ENCODE results near the gene UQCR11. TPM values are rescaled to one million over a fixed set of nuclear protein-coding genes. Genes with fewer than 3 reads are reported as not detected.

UQCR11 gene
- polyA plus RNA-seq, 1 donor (not counting 4 experiments of a cell fraction or from before 2014, with no cell fraction given) = 327 TPM

- Histone ChIP-seq H3K4me1 (ENCODE audit: control insufficient read depth, extremely low read depth, insufficient read depth, low read length) (no peaks in the 10 kb centered on the region), H3K4me3 (ENCODE audit: control insufficient read depth in 2 of 3, extremely low read depth in 1 of 3, insufficient read depth in 2 of 3, low read depth in 1 of 3, low read length in 3 of 3) (no peak overlapping the region), H3K9me3 (ENCODE audit: control insufficient read depth, low read depth, low read length) (no peaks in the 10 kb centered on the region), H3K9ac (ENCODE audit: control insufficient read depth, extremely low read depth, insufficient read depth, low read length) (no peak overlapping the region), H3K27ac (ENCODE audit: control insufficient read depth, insufficient read depth, low read length) (no peak overlapping the region), H3K79me2 (ENCODE audit: control insufficient read depth, insufficient read depth, low read length) (no peaks in the 10 kb centered on the region), H3K27me3 (ENCODE audit: control insufficient read depth, extremely low read depth, insufficient read depth, low read length) (no peaks in the 10 kb centered on the region), H4K20me1 (ENCODE audit: control insufficient read depth, extremely low read depth, insufficient read depth, low read length) (no peaks in the 10 kb centered on the region), H3K9me1 (ENCODE audit: control insufficient read depth, extremely low read depth, insufficient read depth, low read length) (no peaks in the 10 kb centered on the region), H2AFZ (ENCODE audit: control insufficient read depth, low read length) (no peak overlapping the region), H3K4me2 (ENCODE audit: control insufficient read depth, extremely low read depth, insufficient read depth, low read depth, low read length) (no peak overlapping the region), H3K36me3 (ENCODE audit: control insufficient read depth in 2 of 2, extremely low read depth in 1 of 2, insufficient read depth in 2 of 2, low read length in 2 of 2) (peaks cover 0 to 4% of the 10 kb centered on the region in 2 experiments)
- dilution Hi-C loops (cut with MboI; ENCODE audit: extremely low pct_ligation_motif_present, low sequenced_read_pairs) = no loop called here
- DNase-seq (ENCODE audit: low read depth, low spot score) (no peak), FAIRE-seq (no peak)
- no peak for TF ChIP-seq EZH2 (IDR thresholded peaks at IDR 0.05; ENCODE audit: low read length)
- no peak for TF ChIP-seq CTCF (optimal IDR thresholded peaks at IDR 0.05 in 1 of 3, IDR thresholded peaks at IDR 0.05 in 1 of 3, conservative IDR thresholded peaks at IDR 0.05 in 1 of 3; ENCODE audit: extremely low read depth in 1 of 3, insufficient read depth in 2 of 3, low read length in 3 of 3)
These were observed 51.8 kb downstream of the UQCR11 start for GRCh38 chr19:1553415-1553814.

GRCh38 chr19:1551068-1552040 lies 53.9 kb downstream of the UQCR11 start:
- Histone ChIP-seq H3K27me3 (ENCODE audit: control insufficient read depth, extremely low read depth, insufficient read depth, low read length) (no peaks in the 10 kb centered on the region), H4K20me1 (ENCODE audit: control insufficient read depth, extremely low read depth, insufficient read depth, low read length) (no peaks in the 10 kb centered on the region), H3K4me1 (ENCODE audit: control insufficient read depth, extremely low read depth, insufficient read depth, low read length) (no peaks in the 10 kb centered on the region), H3K4me3 (ENCODE audit: control insufficient read depth in 2 of 3, extremely low read depth in 1 of 3, insufficient read depth in 2 of 3, low read depth in 1 of 3, low read length in 3 of 3) (no peak overlapping the region), H3K4me2 (ENCODE audit: control insufficient read depth, extremely low read depth, insufficient read depth, low read depth, low read length) (no peak overlapping the region), H3K79me2 (ENCODE audit: control insufficient read depth, insufficient read depth, low read length) (no peaks in the 10 kb centered on the region), H3K27ac (ENCODE audit: control insufficient read depth, insufficient read depth, low read length) (no peak overlapping the region), H3K9me1 (ENCODE audit: control insufficient read depth, extremely low read depth, insufficient read depth, low read length) (no peaks in the 10 kb centered on the region), H2AFZ (ENCODE audit: control insufficient read depth, low read length) (no peak overlapping the region), H3K9me3 (ENCODE audit: control insufficient read depth, low read depth, low read length) (no peaks in the 10 kb centered on the region), H3K9ac (ENCODE audit: control insufficient read depth, extremely low read depth, insufficient read depth, low read length) (no peak overlapping the region), H3K36me3 (ENCODE audit: control insufficient read depth in 2 of 2, extremely low read depth in 1 of 2, insufficient read depth in 2 of 2, low read length in 2 of 2) (peaks cover 0 to 1% of the 10 kb centered on the region in 2 experiments)
- dilution Hi-C loops (cut with MboI; ENCODE audit: extremely low pct_ligation_motif_present, low sequenced_read_pairs) = no loop called here
- TF ChIP-seq EZH2 (IDR thresholded peaks at IDR 0.05; ENCODE audit: low read length) = no peak
- no peak for TF ChIP-seq CTCF (optimal IDR thresholded peaks at IDR 0.05 in 1 of 3, IDR thresholded peaks at IDR 0.05 in 1 of 3, conservative IDR thresholded peaks at IDR 0.05 in 1 of 3; ENCODE audit: extremely low read depth in 1 of 3, insufficient read depth in 2 of 3, low read length in 3 of 3)
- FAIRE-seq (no peak), DNase-seq (ENCODE audit: low read depth, low spot score) (no peak)
